Body of pancreas (tissue), 4 donors: ENCODE measurements around the gene TTLL11.

Experiments
- CTCF ChIP-seq, 7 experiments: fragments of 450-650 bp in 4 of 7; fragments of 200-600 bp in 3 of 7; sonication (generic) in 3 of 7; IDR thresholded peaks; one replicate each; pipeline ENCODE4 v1.5.1; 2016 to 2019; ENCODE audit warnings: antibody characterized with exemption in 7 of 7
- POLR2A ChIP-seq, 3 donors: fragments of 450-650 bp; IDR thresholded peaks; one replicate each; pipeline ENCODE4 v1.6.1; 2016; ENCODE audit warnings: antibody characterized with exemption in 3 of 3, mild to moderate bottlenecking in 2 of 3

DNA sequence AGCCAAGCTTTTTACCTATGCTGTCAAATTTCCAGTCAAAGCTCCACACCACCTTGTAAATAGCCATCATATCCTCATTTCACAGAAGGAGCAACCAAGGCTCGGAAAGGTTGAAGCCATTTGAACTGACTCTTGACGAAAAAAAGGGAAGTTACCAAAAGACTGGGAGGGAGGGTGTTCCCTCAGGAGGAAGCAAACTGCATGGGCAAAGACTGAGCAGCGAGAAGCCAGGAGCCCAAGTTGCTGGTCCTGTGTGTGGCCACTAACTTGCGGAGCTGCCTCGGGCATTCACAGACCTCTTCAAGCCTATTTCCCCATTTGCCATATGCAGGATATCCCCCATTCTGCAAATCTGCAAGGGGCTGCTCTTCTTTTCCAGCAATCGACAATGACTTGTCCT lies 37.4 kb downstream of the TTLL11 start:
- TF ChIP-seq CTCF (IDR thresholded peaks at IDR 0.05) (no peak), POLR2A (IDR thresholded peaks at IDR 0.05) (no peak)
